Neural progenitor cell (in vitro differentiated cells): ENCODE results near the gene CC2D1A. TPM values are rescaled to one million over a fixed set of nuclear protein-coding genes. Genes with fewer than 3 reads are reported as not detected.

ENCODE experiments used
- DNase-seq: peaks from one replicate; pipeline ENCODE4 v3.0.0-alpha.2; 2016; ENCODE audit warnings: low spot score
- H2AFZ ChIP-seq: fragments of 200-600 bp; sonication (generic); replicated peaks from 2 replicates; pipeline ENCODE4 v1.6.1; 2016; ENCODE audit warnings: antibody characterized with exemption
- H3F3A ChIP-seq: fragments of 200-600 bp; sonication (generic); 2 replicates; pipeline ENCODE4 v1.6.1; 2016; ENCODE audit warnings: antibody characterized with exemption, low read depth
- H3K27ac ChIP-seq: fragments of 200-600 bp; sonication (generic); 2 replicates; pipeline ENCODE4 v1.5.1; 2016; ENCODE audit warnings: mild to moderate bottlenecking
- H3K27me3 ChIP-seq: fragments of 200-600 bp; sonication (generic); 2 replicates; pipeline ENCODE4 v1.6.1; 2016; ENCODE audit warnings: mild to moderate bottlenecking, moderate library complexity
- H3K36me3 ChIP-seq: fragments of 200-600 bp; sonication (generic); 2 replicates; pipeline ENCODE4 v1.5.1; 2016
- H3K4me1 ChIP-seq: fragments of 200-600 bp; sonication (generic); 2 replicates; pipeline ENCODE4 v1.6.1; 2016; ENCODE audit warnings: mixed run types
- H3K4me2 ChIP-seq: fragments of 200-600 bp; sonication (generic); 2 replicates; pipeline ENCODE4 v1.6.1; 2016
- H3K4me3 ChIP-seq: fragments of 200-600 bp; sonication (generic); 2 replicates; pipeline ENCODE4 v1.5.1; 2016
- H3K79me2 ChIP-seq: fragments of 200-600 bp; sonication (generic); 2 replicates; pipeline ENCODE4 v1.6.1; 2016; ENCODE audit warnings: low read depth
- H3K9ac ChIP-seq: fragments of 200-600 bp; sonication (generic); 2 replicates; pipeline ENCODE4 v1.6.1; 2016
- H3K9me3 ChIP-seq: fragments of 200-600 bp; sonication (generic); 2 replicates; pipeline ENCODE4 v1.5.1; 2016; ENCODE audit warnings: low read depth
- H4K20me1 ChIP-seq: fragments of 200-600 bp; sonication (generic); 2 replicates; pipeline ENCODE4 v1.6.1; 2016; ENCODE audit warnings: low read depth
- H3K27ac Mint-ChIP-seq: 3 replicates; pipeline ENCODE4 v1.8.0; 2021; ENCODE audit warnings: mixed read lengths
- H3K27me3 Mint-ChIP-seq: 2 replicates; pipeline ENCODE4 v1.8.0; 2022; ENCODE audit warnings: low read depth, mild to moderate bottlenecking, inconsistent platforms, moderate library complexity, mixed read lengths; ENCODE audit not compliant: insufficient read depth
- H3K36me3 Mint-ChIP-seq: 3 replicates; pipeline ENCODE4 v1.8.0; 2021; ENCODE audit warnings: mixed read lengths
- H3K4me1 Mint-ChIP-seq: 3 replicates; pipeline ENCODE4 v1.8.0; 2021; ENCODE audit warnings: mixed read lengths
- H3K4me3 Mint-ChIP-seq: 3 replicates; pipeline ENCODE4 v1.8.0; 2021; ENCODE audit warnings: mild to moderate bottlenecking, moderate library complexity, mixed read lengths
- H3K9me3 Mint-ChIP-seq: 3 replicates; pipeline ENCODE4 v1.8.0; 2020; ENCODE audit warnings: mixed read lengths
- EZH2 ChIP-seq: fragments of 200-600 bp; sonication (generic); IDR thresholded peaks from 2 replicates; pipeline ENCODE4 v1.6.1; 2017; ENCODE audit warnings: antibody characterized with exemption, mild to moderate bottlenecking, moderate library complexity
- EZH2phosphoT487 ChIP-seq: fragments of 200-600 bp; sonication (generic); IDR thresholded peaks from 2 replicates; pipeline ENCODE4 v1.6.1; 2017; ENCODE audit warnings: antibody characterized with exemption
- total RNA-seq: library from RNA; depleted of rRNA; stranded (reverse); fragments of >200 nt; gene quantifications from 2 replicates; pipeline ENCODE4 v1.2.3, GENCODE V29; 2015; ENCODE audit warnings: low replicate concordance
- TF ChIP-seq, protein P1 (sequence below): fragments of 200-600 bp; sonication (generic); IDR thresholded peaks from 2 replicates; pipeline ENCODE4 v1.5.1; 2017; ENCODE audit warnings: antibody characterized with exemption, mild to moderate bottlenecking

CC2D1A gene
- total RNA-seq, 1 donor from 2014 or later: 8.1 TPM

DNA sequence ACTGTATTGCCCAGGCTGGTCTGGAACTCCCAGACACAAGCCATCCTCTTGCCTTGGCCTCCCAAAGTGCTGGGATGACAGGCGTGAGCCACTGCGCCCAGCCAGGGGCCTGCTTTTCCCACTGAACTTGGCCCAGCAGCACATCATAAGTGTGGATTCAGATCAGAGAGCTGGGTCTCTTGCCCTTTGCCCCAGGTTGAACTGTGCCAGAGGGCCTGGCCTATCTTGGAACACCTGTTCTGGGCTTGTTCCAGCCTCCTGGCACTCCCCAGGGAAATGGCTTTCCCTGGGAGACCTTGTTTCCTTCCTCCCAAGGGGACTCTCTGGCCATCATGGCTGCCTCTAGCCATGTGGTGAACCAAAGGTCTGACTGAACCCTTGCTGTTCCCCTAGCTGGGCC lies 3.4 kb downstream of the CC2D1A start:
- Histone ChIP-seq H3K9me3 (no peaks in the 10 kb centered on the region), H3K4me3 (no peak overlapping the region), H4K20me1 (no peaks in the 10 kb centered on the region), H2AFZ (no peak overlapping the region), H3K36me3 (no peaks in the 10 kb centered on the region), H3K27ac (no peak overlapping the region), H3K79me2 (no peaks in the 10 kb centered on the region), H3K9ac (no peak overlapping the region), H3K27me3 (peaks cover 10% of the 10 kb centered on the region), H3K4me1 (no peaks in the 10 kb centered on the region), H3F3A (no peaks in the 10 kb centered on the region), H3K4me2 (no peak overlapping the region)
- no peak overlapping the region for H3K27ac Mint-ChIP-seq
- no peak for TF ChIP-seq EZH2phosphoT487
- TF ChIP-seq EZH2: no peak
- TF ChIP-seq, protein P1, sequence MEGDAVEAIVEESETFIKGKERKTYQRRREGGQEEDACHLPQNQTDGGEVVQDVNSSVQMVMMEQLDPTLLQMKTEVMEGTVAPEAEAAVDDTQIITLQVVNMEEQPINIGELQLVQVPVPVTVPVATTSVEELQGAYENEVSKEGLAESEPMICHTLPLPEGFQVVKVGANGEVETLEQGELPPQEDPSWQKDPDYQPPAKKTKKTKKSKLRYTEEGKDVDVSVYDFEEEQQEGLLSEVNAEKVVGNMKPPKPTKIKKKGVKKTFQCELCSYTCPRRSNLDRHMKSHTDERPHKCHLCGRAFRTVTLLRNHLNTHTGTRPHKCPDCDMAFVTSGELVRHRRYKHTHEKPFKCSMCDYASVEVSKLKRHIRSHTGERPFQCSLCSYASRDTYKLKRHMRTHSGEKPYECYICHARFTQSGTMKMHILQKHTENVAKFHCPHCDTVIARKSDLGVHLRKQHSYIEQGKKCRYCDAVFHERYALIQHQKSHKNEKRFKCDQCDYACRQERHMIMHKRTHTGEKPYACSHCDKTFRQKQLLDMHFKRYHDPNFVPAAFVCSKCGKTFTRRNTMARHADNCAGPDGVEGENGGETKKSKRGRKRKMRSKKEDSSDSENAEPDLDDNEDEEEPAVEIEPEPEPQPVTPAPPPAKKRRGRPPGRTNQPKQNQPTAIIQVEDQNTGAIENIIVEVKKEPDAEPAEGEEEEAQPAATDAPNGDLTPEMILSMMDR: no peak
- no peaks in the 10 kb centered on the region for H3K27me3 Mint-ChIP-seq
- H3K36me3 Mint-ChIP-seq: peaks cover 6% of the 10 kb centered on the region
- H3K4me1 Mint-ChIP-seq: peaks cover 9% of the 10 kb centered on the region
- no peak for DNase-seq
- H3K4me3 Mint-ChIP-seq: no peak overlapping the region
- H3K9me3 Mint-ChIP-seq: no peaks in the 10 kb centered on the region

DNA sequence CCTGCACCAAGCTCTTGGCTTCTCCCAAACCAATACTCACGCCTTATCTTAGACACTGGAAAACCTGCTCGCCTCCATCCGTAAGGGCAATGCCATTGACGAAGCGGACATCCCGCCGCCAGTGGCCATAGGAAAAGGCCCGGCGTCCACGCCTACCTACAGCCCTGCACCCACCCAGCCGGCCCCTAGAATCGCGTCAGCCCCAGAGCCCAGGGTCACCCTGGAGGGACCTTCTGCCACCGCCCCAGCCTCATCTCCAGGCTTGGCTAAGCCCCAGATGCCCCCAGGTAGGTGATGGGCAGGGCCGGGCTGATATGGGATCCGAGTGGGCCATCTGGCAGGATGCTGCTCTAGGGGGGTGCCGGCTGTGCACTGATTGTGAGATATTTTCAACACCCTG lies 7.4 kb downstream of the CC2D1A start:
- Histone ChIP-seq H4K20me1 (no peaks in the 10 kb centered on the region), H3K27me3 (no peaks in the 10 kb centered on the region), H3F3A (no peaks in the 10 kb centered on the region), H3K79me2 (no peaks in the 10 kb centered on the region), H3K4me3 (no peak overlapping the region), H2AFZ (no peak overlapping the region), H3K9ac (no peak overlapping the region), H3K4me1 (no peaks in the 10 kb centered on the region), H3K36me3 (no peaks in the 10 kb centered on the region), H3K4me2 (no peak overlapping the region), H3K9me3 (no peaks in the 10 kb centered on the region), H3K27ac (no peak overlapping the region)
- Mint-ChIP-seq H3K9me3 (no peaks in the 10 kb centered on the region), H3K27ac (no peak overlapping the region), H3K36me3 (peaks cover 7% of the 10 kb centered on the region), H3K4me1 (no peaks in the 10 kb centered on the region), H3K4me3 (no peak overlapping the region), H3K27me3 (no peaks in the 10 kb centered on the region)
- TF ChIP-seq, protein P1: no peak
- TF ChIP-seq EZH2phosphoT487 (no peak), EZH2 (no peak)
- DNase-seq: no peak

DNA sequence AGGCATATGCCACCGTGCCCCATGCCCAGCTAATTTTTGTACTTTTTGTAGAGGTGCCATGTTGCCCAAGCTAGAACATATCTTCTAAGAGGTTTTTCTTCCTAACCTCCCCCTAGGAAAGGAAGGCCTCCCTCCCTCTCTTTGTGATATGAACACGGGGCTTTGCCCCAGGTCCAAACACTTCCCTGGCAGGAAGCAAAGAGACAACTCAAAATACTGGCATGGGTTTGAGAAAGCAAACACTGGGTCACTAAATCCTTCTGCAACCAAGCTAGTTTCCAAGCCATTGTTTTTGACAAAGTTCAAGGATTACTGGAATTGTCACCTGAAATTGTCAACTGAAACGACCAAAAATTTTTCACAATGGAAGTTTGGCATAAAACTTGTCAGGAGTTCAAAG lies 8.8 kb downstream of the CC2D1A start:
- Histone ChIP-seq H3K4me1 (no peaks in the 10 kb centered on the region), H3K36me3 (no peaks in the 10 kb centered on the region), H3K79me2 (no peaks in the 10 kb centered on the region), H3K27ac (no peak overlapping the region), H3K4me2 (no peak overlapping the region), H2AFZ (no peak overlapping the region), H3F3A (no peaks in the 10 kb centered on the region), H3K27me3 (no peaks in the 10 kb centered on the region), H4K20me1 (no peaks in the 10 kb centered on the region), H3K9ac (no peak overlapping the region), H3K4me3 (no peak overlapping the region), H3K9me3 (no peaks in the 10 kb centered on the region)
- no peak for DNase-seq
- no peaks in the 10 kb centered on the region for H3K4me1 Mint-ChIP-seq
- no peaks in the 10 kb centered on the region for H3K9me3 Mint-ChIP-seq
- no peaks in the 10 kb centered on the region for H3K27me3 Mint-ChIP-seq
- H3K36me3 Mint-ChIP-seq: peaks cover 6% of the 10 kb centered on the region
- H3K27ac Mint-ChIP-seq: no peak overlapping the region
- no peak overlapping the region for H3K4me3 Mint-ChIP-seq
- TF ChIP-seq, protein P1: no peak
